ENCODE data around the gene TMEM79. TPM values are rescaled to one million over a fixed set of nuclear protein-coding genes. Genes with fewer than 3 reads are reported as not detected.
A peak's percentile ranks its signal among the peaks of the same experiment; 100 is the strongest.

Gene TMEM79
- polyA plus RNA-seq, 1 donor (not counting 4 experiments of a cell fraction or from before 2014, with no cell fraction given), result 14.2 TPM

DNA sequence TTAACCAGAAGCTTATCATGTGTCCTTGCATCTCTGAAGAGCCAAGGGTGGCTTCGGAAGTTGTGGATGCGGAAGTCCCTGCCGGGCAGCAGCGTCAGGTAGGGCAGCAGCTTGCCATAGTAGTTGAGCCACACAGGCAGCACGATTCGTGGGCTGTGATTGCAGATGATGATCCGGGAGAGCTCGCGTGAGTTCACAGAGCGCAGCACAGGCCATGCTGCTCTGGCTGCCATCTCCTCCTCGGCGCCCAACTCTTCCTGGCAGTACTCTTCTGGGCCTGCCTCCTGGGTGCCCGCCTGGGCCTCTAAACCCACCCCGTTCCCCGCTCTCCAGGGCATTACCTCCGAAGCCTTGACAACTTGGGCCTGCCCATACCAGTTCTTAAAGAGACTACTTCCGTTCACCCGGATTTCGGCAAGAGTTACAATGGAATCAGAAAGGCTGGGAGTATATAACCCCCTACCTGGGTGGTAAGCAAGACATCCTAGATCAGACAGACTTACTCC lies 14.8 kb downstream of the TMEM79 start, which contains the start of gene VHLL:
VHLL (minus strand) TSS at position 456 of the 506 bp plus-strand sequence; CDS start at position 338, 118 bp downstream.
- Histone ChIP-seq H4K20me1 (ENCODE audit: control insufficient read depth, extremely low read depth, insufficient read depth, low read length) (no peaks in the 10 kb centered on the region), H3K4me2 (ENCODE audit: control insufficient read depth, extremely low read depth, insufficient read depth, low read depth, low read length) (no peak within 1 kb of the TSS), H3K9ac (ENCODE audit: control insufficient read depth, extremely low read depth, insufficient read depth, low read length) (no peak within 1 kb of the TSS), H3K27me3 (ENCODE audit: control insufficient read depth, extremely low read depth, insufficient read depth, low read length) (no peaks in the 10 kb centered on the region), H3K9me1 (ENCODE audit: control insufficient read depth, extremely low read depth, insufficient read depth, low read length) (no peaks in the 10 kb centered on the region), H3K79me2 (ENCODE audit: control insufficient read depth, insufficient read depth, low read length) (peaks cover 2% of the 10 kb centered on the region), H3K36me3 (ENCODE audit: control insufficient read depth in 2 of 2, extremely low read depth in 1 of 2, insufficient read depth in 2 of 2, low read length in 2 of 2) (peaks cover 0 to 3% of the 10 kb centered on the region in 2 experiments), H3K4me1 (ENCODE audit: control insufficient read depth, extremely low read depth, insufficient read depth, low read length) (peaks cover 13% of the 10 kb centered on the region), H3K4me3 (ENCODE audit: control insufficient read depth in 2 of 3, extremely low read depth in 1 of 3, insufficient read depth in 2 of 3, low read depth in 1 of 3, low read length in 3 of 3) (no peak within 1 kb of the TSS), H3K27ac (ENCODE audit: control insufficient read depth, insufficient read depth, low read length) (no peak within 1 kb of the TSS), H3K9me3 (ENCODE audit: control insufficient read depth, low read depth, low read length) (no peaks in the 10 kb centered on the region), H2AFZ (ENCODE audit: control insufficient read depth, low read length) (peak within 1 kb of the TSS; percentile 34)
- dilution Hi-C loops (cut with MboI; ENCODE audit: extremely low pct_ligation_motif_present, low sequenced_read_pairs), result no loop called here
- FAIRE-seq (no peak), DNase-seq (ENCODE audit: low read depth, low spot score) (no peak)
- TF ChIP-seq EZH2 (IDR thresholded peaks at IDR 0.05; ENCODE audit: low read length) (no peak), CTCF (optimal IDR thresholded peaks at IDR 0.05 in 1 of 3, IDR thresholded peaks at IDR 0.05 in 1 of 3, conservative IDR thresholded peaks at IDR 0.05 in 1 of 3; ENCODE audit: extremely low read depth in 1 of 3, insufficient read depth in 2 of 3, low read length in 3 of 3) (no peak)

DNA sequence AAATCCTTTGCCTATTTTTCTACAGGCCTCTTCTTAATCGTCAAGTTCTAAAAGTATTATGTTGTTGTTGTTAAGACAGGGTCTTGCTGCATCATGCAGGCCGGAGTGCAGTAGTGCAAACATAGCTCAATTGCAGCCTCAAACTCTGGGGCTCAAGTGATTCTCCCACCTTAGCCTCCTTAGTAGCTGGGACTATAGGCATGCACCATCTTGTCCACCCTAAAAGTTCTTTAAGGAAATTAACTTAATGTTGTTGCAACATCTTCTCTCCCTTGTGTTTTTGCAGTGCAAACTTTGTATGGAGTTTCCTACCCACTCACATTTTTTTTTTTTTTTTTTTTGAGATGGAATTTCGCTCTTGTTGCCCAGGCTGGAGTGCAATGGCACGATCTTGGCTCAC lies 19.1 kb downstream of the TMEM79 start:
- Histone ChIP-seq H3K9me1 (ENCODE audit: control insufficient read depth, extremely low read depth, insufficient read depth, low read length) (no peaks in the 10 kb centered on the region), H3K4me3 (ENCODE audit: control insufficient read depth in 2 of 3, extremely low read depth in 1 of 3, insufficient read depth in 2 of 3, low read depth in 1 of 3, low read length in 3 of 3) (no peak overlapping the region), H3K9ac (ENCODE audit: control insufficient read depth, extremely low read depth, insufficient read depth, low read length) (no peak overlapping the region), H2AFZ (ENCODE audit: control insufficient read depth, low read length) (no peak overlapping the region), H3K79me2 (ENCODE audit: control insufficient read depth, insufficient read depth, low read length) (no peaks in the 10 kb centered on the region), H3K9me3 (ENCODE audit: control insufficient read depth, low read depth, low read length) (no peaks in the 10 kb centered on the region), H3K36me3 (ENCODE audit: control insufficient read depth in 2 of 2, extremely low read depth in 1 of 2, insufficient read depth in 2 of 2, low read length in 2 of 2) (peaks cover 3 to 10% of the 10 kb centered on the region in 2 experiments), H4K20me1 (ENCODE audit: control insufficient read depth, extremely low read depth, insufficient read depth, low read length) (no peaks in the 10 kb centered on the region), H3K27me3 (ENCODE audit: control insufficient read depth, extremely low read depth, insufficient read depth, low read length) (no peaks in the 10 kb centered on the region), H3K27ac (ENCODE audit: control insufficient read depth, insufficient read depth, low read length) (no peak overlapping the region), H3K4me2 (ENCODE audit: control insufficient read depth, extremely low read depth, insufficient read depth, low read depth, low read length) (no peak overlapping the region), H3K4me1 (ENCODE audit: control insufficient read depth, extremely low read depth, insufficient read depth, low read length) (peaks cover 9% of the 10 kb centered on the region)
- dilution Hi-C loops (cut with MboI; ENCODE audit: extremely low pct_ligation_motif_present, low sequenced_read_pairs), result no loop called here
- TF ChIP-seq CTCF (optimal IDR thresholded peaks at IDR 0.05 in 1 of 3, IDR thresholded peaks at IDR 0.05 in 1 of 3, conservative IDR thresholded peaks at IDR 0.05 in 1 of 3; ENCODE audit: extremely low read depth in 1 of 3, insufficient read depth in 2 of 3, low read length in 3 of 3), result no peak
- TF ChIP-seq EZH2 (IDR thresholded peaks at IDR 0.05; ENCODE audit: low read length), result no peak
- DNase-seq (ENCODE audit: low read depth, low spot score) (no peak), FAIRE-seq (no peak)

Data from keratinocyte (primary cell).